SJSA1 (cell line): ENCODE measurements around the gene TARS1. TPM values are rescaled to one million over a fixed set of nuclear protein-coding genes. Genes with fewer than 3 reads are reported as not detected.
"Not testable (repeated sequence)": the region's sequence is repeated elsewhere in the genome, so short reads cannot be mapped to it uniquely, and the experiment has no call there.

Experiments used
- DNase-seq, 2 experiments: peaks; one replicate each; pipeline ENCODE4 v3.0.0-alpha.2; 2015 to 2020; ENCODE audit warnings: low spot score in 2 of 2, low read depth in 1 of 2
- H3K27ac ChIP-seq: fragments of 250-450 bp; sonication (Bioruptor Pico); 2 replicates; pipeline ENCODE4 v1.5.1; 2020; ENCODE audit warnings: mild to moderate bottlenecking, moderate library complexity
- H3K27me3 ChIP-seq: fragments of 250-450 bp; sonication (Bioruptor Pico); replicated peaks from 2 replicates; pipeline ENCODE4 v1.5.1; 2020; ENCODE audit warnings: mild to moderate bottlenecking, moderate library complexity
- H3K36me3 ChIP-seq: fragments of 250-450 bp; sonication (Bioruptor Pico); 2 replicates; pipeline ENCODE4 v1.5.1; 2020; ENCODE audit warnings: mild to moderate bottlenecking
- H3K4me1 ChIP-seq: fragments of 250-450 bp; sonication (Bioruptor Pico); replicated peaks from 2 replicates; pipeline ENCODE4 v1.6.1; 2021; ENCODE audit warnings: mild to moderate bottlenecking
- H3K4me3 ChIP-seq: fragments of 250-450 bp; sonication (Bioruptor Pico); 2 replicates; pipeline ENCODE4 v1.5.1; 2020; ENCODE audit warnings: mild to moderate bottlenecking
- H3K9me3 ChIP-seq: fragments of 250-450 bp; sonication (Bioruptor Pico); replicated peaks from 2 replicates; pipeline ENCODE4 v1.5.1; 2020; ENCODE audit warnings: mild to moderate bottlenecking
- total RNA-seq: library from RNA; depleted of rRNA; stranded (reverse); fragments of >200 nt; shearing (Covaris generic); gene quantifications from 2 replicates; pipeline ENCODE4 v1.2.3, GENCODE V29; 2014

Gene TARS1
- total RNA-seq, 1 experiment from 2014 or later: 117 TPM

DNA sequence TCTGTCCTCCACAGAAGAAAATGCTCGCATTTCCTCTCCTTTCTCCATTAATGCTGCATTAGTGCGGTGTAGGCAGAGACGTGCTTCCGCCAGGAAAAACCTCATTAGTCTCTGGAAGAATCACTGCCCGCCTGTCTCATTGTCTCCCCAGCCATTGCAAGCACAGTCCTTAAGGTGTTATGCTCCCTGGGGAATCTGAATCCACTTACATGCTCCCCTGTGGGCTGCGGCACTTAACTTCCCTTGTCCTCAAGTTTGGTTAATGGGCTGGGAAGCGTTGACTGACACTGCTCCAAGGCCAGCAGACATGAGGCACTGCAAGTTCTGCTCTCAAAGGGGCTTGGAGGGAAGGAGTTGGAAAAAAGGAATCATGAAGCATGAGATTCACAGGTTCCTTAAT, 41.6 kb downstream of the TARS1 start:
- no peaks in the 10 kb centered on the region for H3K36me3 ChIP-seq
- no peak overlapping the region for H3K4me3 ChIP-seq
- DNase-seq: no peak
- H3K27ac ChIP-seq: no peak overlapping the region
- no peaks in the 10 kb centered on the region for H3K4me1 ChIP-seq
- H3K9me3 ChIP-seq: no peaks in the 10 kb centered on the region
- H3K27me3 ChIP-seq: no peaks in the 10 kb centered on the region

DNA sequence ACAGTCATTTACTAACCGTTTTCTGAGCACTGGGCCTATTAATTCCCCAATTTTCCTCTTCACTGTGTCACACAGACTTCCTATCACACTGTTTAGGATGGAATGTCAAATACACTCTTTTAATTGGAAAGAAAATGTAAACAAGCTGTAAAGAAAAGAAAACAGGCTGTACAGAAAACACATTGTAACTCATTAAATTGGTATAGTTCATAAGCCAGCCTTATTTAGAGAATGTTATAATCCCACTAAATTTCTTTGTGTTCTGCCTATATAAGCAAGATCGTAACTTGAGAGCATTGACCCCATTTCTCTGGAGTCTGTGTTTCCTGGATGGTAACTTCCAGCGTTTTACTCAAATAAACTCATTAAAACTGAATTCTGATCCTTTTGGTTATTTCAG, 46.5 kb downstream of the TARS1 start:
- no peak overlapping the region for H3K27ac ChIP-seq
- no peaks in the 10 kb centered on the region for H3K4me1 ChIP-seq
- no peaks in the 10 kb centered on the region for H3K27me3 ChIP-seq
- H3K36me3 ChIP-seq: no peaks in the 10 kb centered on the region
- no peak for DNase-seq
- H3K4me3 ChIP-seq: no peak overlapping the region
- H3K9me3 ChIP-seq: no peaks in the 10 kb centered on the region

DNA sequence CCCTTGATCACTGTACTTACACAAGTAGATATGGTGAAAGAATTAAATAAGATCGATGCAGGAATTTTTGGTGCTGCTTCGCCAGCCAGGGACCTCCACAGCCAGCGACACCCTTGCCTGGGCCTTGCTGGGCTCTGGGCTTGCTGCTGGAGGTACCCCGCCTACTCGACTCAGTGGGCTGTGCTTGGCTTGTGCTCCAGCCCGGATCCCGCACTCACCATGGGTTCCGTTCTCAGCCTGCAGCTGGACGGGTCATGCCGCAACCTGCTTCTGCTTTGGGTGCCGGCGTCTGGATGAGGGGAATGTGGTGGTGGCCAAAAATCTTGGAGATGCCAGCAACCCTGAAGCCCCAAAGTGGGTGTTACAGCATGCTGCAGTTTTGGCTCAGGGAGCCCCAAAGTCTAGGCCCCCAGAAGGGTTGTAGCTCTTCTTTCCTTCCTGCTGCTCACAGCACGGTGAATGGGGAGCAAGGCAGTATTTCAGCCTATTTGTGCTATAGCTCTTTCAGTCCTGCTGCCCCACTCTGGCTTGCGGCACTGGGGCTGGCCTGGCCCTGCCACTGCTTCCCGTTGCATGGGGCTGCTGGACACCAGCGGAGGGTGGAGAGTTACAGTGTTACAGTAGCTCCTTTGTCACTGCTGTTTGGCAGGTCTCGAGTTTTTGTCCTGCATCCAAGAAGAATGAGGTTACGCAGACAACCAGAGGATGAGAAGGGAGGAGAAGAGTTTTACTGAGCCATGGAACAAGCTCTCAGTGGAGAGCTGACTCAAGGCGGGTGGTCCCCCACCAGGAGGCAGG, 48.0 kb downstream of the TARS1 start:
- DNase-seq: no peak
- H3K27me3 ChIP-seq: no peaks in the 10 kb centered on the region
- no peaks in the 10 kb centered on the region for H3K4me1 ChIP-seq

DNA sequence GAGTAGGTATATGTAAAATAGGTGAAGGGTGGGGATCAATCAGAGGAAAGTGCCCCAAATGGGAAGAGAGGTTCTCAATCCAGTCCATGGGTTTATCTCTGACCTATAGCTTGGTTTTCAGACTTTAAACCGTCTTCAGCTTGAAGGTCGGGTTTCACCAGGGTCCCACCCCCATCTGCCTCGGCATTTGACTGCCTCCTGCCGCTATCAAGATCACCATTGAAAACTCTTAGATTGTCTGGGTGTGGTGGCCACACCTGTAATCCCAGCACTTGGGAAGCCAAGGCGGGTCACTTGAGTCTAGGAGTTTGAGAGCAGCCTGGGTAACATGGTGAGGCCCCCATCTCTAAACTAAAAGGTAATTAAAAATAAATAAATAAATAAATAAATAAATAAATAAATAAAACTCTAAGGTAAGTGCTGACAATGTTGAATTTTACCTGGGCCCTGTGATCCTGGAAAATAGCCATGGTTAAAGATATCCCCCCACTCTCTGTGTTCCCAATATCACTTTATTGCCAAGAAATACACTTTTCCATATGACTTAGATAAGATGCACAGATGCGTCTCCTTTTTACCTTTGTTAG, 48.8 kb downstream of the TARS1 start:
- Histone ChIP-seq H3K27ac (no peak overlapping the region), H3K27me3 (no peaks in the 10 kb centered on the region), H3K4me1 (no peaks in the 10 kb centered on the region), H3K4me3 (no peak overlapping the region), H3K36me3 (no peaks in the 10 kb centered on the region), H3K9me3 (no peaks in the 10 kb centered on the region)
- DNase-seq: no peak

More for the DNA sequence above, 48.0 kb downstream of the TARS1 start:
- no peaks in the 10 kb centered on the region for H3K36me3 ChIP-seq
- no peaks in the 10 kb centered on the region for H3K9me3 ChIP-seq
- H3K27ac ChIP-seq: no peak overlapping the region
- H3K4me3 ChIP-seq: no peak overlapping the region

DNA sequence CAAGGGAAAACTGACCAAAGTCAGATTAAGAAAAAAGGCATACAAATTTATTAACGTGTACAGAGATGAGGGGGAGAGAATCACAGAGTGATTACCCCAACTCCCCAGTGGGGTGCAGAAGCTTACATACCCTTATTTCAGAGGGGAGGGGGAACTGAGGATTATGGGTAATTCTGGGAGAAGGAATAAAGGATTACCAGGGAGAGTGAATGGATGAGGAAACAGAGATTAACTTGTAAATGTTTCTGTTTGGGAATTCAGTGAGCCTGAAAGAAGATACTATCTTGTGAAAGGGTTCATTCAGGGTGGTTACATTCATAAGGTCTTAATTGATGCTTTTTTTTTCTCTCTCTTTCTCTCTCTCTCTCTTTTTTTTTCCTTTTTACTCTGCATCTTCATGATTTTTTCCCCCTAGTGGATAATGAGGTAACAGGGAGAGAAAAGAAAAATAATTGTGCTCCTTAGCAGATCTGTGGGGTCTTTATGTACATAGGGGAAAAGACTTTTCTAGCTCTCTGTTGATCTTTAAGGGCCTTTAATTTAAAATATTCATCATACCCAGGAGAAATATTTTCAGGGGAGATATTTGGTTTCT, 49.4 kb downstream of the TARS1 start:
- Histone ChIP-seq H3K27ac (no peak overlapping the region), H3K36me3 (no peaks in the 10 kb centered on the region), H3K9me3 (no peaks in the 10 kb centered on the region), H3K4me3 (no peak overlapping the region), H3K27me3 (no peaks in the 10 kb centered on the region), H3K4me1 (no peaks in the 10 kb centered on the region)
- no peak for DNase-seq

DNA sequence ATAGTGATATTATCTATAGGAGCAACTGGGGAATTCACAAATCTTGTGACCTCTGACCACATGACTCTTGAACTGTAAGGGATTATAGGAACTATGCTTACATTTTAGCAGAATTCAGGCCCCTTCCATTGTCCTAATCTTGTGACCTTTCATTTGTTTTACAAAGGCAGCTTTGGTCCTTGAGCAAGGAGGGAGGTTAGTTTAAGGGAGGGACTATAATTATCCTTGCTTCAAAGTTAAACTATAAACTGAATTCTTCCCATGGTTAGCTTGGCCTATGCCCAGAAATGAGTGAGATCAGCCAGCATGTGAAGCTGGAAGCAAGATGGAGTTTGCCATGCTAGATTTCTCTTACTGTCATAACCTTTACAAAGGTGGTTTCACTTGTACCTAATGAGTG, 51.2 kb downstream of the TARS1 start:
- no peaks in the 10 kb centered on the region for H3K9me3 ChIP-seq
- DNase-seq: no peak

DNA sequence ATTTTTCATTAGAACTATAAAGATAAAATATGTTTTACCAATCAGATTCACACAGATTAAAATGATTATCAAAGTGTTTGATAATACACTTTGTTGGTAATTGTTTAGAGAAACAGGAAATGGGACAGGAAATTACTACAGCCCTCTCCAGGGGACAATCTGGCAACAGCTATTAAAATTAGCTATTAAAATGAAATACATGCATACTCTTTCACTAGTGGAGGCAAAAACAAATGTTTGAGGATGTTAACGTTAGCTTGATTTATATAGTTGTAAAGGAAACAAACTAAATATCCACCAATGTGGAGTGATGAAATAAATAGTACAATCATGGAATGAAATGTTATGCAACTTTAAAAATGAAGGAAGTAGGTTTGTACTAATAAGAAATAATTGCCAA, 53.7 kb downstream of the TARS1 start:
- Histone ChIP-seq H3K27me3 (no peaks in the 10 kb centered on the region), H3K27ac (no peak overlapping the region)
- no peak for DNase-seq

More for the DNA sequence above, 51.2 kb downstream of the TARS1 start:
- H3K4me3 ChIP-seq: no peak overlapping the region
- H3K27ac ChIP-seq: no peak overlapping the region
- no peaks in the 10 kb centered on the region for H3K36me3 ChIP-seq
- H3K4me1 ChIP-seq: no peaks in the 10 kb centered on the region
- no peaks in the 10 kb centered on the region for H3K27me3 ChIP-seq

DNA sequence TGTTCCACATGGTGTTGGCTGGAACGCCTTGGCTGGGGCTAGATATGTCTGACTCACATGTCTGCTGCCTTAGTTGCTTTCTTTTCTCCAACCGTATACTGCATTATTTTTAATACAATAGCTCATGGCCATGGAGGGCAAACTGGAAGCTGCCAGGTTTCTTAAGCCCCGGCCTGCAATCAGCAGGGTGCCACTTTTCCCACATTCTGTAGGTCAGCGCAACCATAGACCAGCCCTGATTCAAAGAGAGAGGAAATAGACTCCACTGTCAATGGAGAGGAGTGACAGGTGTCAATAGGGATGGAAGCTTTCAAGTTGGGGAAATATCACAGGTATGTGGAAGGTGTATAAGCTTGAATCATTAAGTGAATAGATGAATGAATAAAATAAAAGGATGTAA, 60.5 kb downstream of the TARS1 start:
- Histone ChIP-seq H3K9me3 (no peaks in the 10 kb centered on the region), H3K4me1 (no peaks in the 10 kb centered on the region), H3K27ac (no peak overlapping the region), H3K36me3 (no peaks in the 10 kb centered on the region), H3K27me3 (no peaks in the 10 kb centered on the region), H3K4me3 (no peak overlapping the region)
- no peak for DNase-seq

More for the DNA sequence above, 53.7 kb downstream of the TARS1 start:
- Histone ChIP-seq H3K36me3 (no peaks in the 10 kb centered on the region), H3K4me1 (no peaks in the 10 kb centered on the region), H3K4me3 (no peak overlapping the region), H3K9me3 (no peaks in the 10 kb centered on the region)

DNA sequence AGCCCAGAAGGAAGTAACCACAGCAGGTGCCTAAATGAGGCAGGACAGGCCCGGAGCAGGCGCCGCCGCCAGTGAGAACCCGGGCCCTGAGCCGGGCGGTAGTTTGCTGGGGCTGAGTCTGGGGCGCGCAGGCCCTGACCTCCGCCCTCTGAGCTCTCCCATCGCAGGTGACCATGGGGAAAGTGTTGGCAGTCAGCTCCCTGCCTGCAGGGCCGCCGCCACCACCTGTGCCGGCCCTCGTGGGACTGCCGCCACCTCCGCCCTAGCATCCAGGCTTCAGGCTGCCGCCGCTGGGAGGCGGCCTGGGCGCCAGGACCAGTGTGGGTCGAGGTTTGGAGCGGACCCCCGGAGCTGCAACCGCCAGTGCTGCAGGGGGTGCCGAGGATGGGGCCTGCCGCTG, 61.1 kb downstream of the TARS1 start:
- no peak for DNase-seq
- no peaks in the 10 kb centered on the region for H3K36me3 ChIP-seq

DNA sequence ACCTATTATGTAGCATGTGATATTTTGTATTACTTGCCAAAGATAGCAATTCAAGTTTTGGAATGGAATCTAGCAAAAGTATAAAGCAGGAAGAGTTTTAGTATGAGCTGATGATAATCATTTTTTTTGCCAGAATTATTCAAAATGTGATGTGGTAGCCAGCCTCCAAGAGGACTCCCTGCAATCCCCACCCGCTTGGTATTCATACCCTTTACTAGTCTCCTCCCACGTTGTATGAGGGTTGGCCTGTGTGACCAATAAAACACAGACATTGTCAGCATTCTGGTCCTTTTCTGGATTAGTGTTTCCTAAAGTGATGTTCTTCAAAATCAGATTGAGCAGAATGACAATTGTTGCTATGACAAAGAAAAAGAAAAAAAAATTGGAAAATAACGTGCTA, 63.8 kb downstream of the TARS1 start:
- Histone ChIP-seq H3K27me3 (no peaks in the 10 kb centered on the region), H3K4me1 (no peaks in the 10 kb centered on the region), H3K36me3 (no peaks in the 10 kb centered on the region), H3K27ac (no peak overlapping the region), H3K9me3 (no peaks in the 10 kb centered on the region), H3K4me3 (no peak overlapping the region)
- DNase-seq: no peak

More for the DNA sequence above, 61.1 kb downstream of the TARS1 start:
- Histone ChIP-seq H3K27ac (no peak overlapping the region), H3K27me3 (no peaks in the 10 kb centered on the region), H3K4me3 (no peak overlapping the region), H3K9me3 (no peaks in the 10 kb centered on the region), H3K4me1 (no peaks in the 10 kb centered on the region)

DNA sequence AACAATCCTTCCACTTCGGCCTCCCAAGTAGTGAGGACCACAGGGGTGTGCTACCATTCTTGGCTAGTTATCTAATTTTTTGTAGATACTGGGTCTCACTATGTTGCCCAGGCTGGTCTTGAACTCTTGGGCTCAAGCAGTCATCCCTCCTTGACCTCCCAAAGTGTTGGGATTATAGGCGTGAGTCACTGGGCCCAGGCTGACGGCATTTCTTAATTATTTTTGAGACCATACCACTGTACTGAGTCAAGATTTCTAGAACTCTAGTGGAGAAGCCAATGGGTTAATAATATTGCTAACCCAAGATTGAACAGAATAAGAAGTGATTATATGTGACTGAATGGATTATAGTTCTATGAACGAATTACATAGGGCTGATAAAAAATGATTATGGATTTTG, 66.7 kb downstream of the TARS1 start:
- Histone ChIP-seq H3K9me3 (no peaks in the 10 kb centered on the region), H3K36me3 (no peaks in the 10 kb centered on the region), H3K27ac (no peak overlapping the region), H3K4me3 (no peak overlapping the region), H3K27me3 (no peaks in the 10 kb centered on the region), H3K4me1 (no peaks in the 10 kb centered on the region)
- no peak for DNase-seq

DNA sequence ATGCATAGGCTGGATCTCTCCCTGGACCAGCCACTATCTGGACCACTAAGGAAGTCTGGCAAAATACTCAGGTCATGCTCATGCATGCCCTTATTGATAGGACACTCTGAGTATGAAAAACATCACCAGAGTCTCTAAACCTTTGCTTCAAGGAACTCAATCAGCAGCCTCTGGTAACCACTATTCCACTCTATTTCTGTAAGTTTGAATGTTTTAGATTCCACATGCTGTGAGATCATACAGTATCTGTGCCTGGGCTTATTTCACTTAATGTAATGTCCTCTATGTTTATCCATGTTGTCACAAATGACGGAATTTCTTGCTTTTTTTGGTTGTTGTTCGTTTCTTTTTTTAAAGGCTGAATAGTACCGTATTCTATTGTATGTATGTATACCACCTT, 68.3 kb downstream of the TARS1 start:
- Histone ChIP-seq H3K4me1 (no peaks in the 10 kb centered on the region), H3K27me3 (no peaks in the 10 kb centered on the region), H3K9me3 (no peaks in the 10 kb centered on the region), H3K36me3 (no peaks in the 10 kb centered on the region), H3K4me3 (no peak overlapping the region), H3K27ac (no peak overlapping the region)
- DNase-seq: no peak

DNA sequence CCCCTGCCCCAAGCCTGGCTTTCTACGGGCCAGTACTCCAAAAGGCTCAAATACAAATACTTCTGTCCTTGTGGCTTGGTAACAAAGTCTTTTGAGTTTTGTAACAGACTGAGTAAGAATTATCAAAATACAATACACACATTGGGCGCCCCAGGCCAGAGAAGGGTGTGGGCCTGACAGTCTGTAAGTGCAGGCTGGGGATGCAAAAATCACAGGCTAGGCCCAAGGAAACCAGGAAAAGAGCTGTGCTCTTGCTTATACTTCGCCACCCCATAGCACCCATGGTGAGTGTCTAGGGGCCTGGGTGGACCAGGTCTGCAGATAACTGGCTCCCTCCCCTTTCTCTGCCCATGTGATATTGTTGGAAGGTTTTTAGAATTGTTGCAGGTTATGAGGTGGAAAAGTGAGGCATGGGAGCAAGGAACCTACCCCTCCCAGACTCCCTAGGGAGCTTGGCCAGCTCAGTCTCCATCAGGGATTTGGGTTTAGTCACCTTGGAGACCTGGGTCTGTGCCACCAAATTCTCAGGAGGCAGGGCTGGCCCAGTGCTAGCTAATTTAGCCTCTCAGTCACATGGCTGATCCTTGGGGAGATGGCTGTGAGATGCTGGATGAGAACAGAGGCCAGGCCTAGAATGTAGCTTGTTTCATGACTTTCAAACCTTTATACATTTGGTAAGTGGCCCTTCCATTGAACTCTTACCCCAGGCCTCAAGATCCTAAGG, 72.9 kb downstream of the TARS1 start:
- Histone ChIP-seq H3K27me3 (no peaks in the 10 kb centered on the region), H3K27ac (no peak overlapping the region), H3K9me3 (no peaks in the 10 kb centered on the region), H3K4me3 (no peak overlapping the region), H3K36me3 (no peaks in the 10 kb centered on the region), H3K4me1 (no peaks in the 10 kb centered on the region)
- DNase-seq: no peak

DNA sequence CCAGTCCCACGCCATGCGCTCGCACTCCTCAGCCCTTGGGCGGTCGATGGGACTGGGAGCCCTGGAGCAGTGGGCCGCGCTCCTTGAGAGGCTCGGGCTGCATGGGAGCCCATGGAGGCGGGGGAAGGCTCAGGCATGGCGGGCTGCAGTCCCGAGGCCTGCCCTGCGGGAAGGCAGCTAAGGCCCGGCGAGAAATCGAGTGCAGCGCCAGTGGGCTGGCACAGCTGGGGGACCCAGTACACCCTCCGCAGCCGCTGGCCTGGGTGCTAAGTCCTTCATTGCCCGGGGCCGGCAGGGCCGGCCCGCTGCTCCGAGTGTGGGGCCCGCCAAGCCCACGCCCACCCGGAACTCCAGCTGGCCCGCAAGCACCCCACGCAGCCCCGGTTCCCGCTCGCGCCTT, 74.6 kb downstream of the TARS1 start:
- not testable (repeated sequence) for DNase-seq, H3K36me3 ChIP-seq, H3K9me3 ChIP-seq, H3K4me1 ChIP-seq, H3K27ac ChIP-seq, H3K27me3 ChIP-seq, H3K4me3 ChIP-seq
